NOMO-1 (cell line): ENCODE data around the gene RBMS3.

Experiments
- DNase-seq, 2 experiments: peaks; one replicate each; lab custom pipeline; 2025; ENCODE audit not compliant: unreplicated experiment in 2 of 2; lab: John Stamatoyannopoulos, UW

RBMS3 gene

DNA sequence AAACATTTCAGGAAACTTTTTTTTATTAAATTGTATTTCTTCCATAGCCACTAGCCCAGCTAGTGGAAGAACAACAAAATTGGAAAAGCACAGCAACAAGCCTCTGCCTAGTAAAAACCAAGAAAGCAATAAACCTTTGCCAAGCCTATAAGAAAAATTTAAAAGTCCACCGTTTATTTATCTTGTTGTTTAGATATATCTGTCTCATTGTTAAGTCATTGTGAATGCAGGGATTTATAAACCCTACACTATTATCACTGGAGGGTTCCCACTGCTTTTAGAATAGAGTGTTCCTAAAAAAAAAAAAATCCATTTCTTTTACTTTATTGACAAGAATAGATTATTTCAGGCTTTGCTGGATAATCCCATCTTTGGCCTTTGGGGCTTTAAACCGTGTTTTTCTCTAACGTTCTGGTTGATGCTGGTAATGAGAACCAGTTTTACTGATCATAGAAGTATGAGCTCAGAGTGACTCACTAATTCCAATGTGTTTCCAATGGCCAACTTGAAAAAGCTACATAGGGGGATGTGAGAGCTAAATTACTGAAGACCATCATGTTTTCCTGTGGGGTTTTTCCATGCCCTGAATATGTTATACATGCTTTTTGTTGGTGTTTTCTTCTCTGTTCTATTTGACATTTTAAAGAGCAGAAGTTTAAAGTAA lies 634.1 kb downstream of the RBMS3 start:
- no peak for DNase-seq

- no peak for DNase-seq
Measured at GRCh38 chr3:29919571-29919970, 638.7 kb downstream of the RBMS3 start.

GRCh38 chr3:29922992-29923746 lies 642.3 kb downstream of the RBMS3 start:
- no peak for DNase-seq

GRCh38 chr3:29924783-29925561 lies 644.1 kb downstream of the RBMS3 start:
- DNase-seq, result no peak

DNA sequence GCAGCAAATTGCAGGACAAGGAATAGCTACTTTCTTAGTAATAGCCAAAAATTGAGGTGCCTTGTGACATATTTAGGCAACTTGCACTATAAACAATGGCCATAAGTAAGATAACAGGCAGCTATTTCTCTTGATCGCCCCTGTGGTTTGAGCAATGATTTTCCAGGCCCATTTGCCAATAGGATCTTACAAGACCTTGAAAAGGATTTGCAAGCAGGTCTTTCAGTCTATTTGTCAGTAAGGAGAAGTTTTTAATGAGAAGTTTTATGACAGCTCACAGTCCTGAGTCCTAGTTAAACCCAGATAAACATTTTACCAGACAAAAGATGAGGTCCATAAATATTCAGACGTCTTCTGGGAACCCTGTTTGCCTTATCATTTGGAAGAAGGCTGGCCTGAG lies 645.5 kb downstream of the RBMS3 start:
- no peak for DNase-seq

DNA sequence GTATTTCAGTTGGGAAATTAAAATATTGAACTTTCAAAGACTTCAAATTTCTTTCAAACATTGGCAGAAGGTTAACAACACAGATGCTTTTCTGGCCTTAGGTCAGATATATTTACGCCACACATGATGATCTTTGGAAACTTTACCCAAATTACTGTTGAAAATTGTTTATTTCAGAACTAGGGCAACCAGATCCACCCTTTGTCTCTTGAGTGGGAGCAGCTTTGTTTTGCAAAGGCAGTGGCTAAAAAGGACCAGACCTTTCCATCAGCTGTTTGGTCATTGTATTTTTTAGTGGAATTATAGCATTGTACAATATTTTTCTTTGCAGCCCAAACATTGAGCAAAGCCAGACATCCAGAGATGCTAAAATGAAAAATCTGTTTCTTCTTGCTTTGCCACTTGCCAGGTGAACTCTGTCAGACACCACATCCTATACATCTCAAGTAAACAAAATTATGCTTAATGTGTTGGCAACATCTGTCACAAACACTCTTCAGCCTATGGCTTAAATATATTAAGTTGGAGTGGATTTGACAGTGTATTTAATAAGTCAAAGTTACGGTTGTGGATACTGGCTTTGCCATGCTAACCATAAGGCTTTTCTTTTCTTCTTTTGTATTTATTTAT lies 651.9 kb downstream of the RBMS3 start:
- DNase-seq, result no peak

GRCh38 chr3:29933802-29934490 lies 653.1 kb downstream of the RBMS3 start:
- no peak for DNase-seq

DNA sequence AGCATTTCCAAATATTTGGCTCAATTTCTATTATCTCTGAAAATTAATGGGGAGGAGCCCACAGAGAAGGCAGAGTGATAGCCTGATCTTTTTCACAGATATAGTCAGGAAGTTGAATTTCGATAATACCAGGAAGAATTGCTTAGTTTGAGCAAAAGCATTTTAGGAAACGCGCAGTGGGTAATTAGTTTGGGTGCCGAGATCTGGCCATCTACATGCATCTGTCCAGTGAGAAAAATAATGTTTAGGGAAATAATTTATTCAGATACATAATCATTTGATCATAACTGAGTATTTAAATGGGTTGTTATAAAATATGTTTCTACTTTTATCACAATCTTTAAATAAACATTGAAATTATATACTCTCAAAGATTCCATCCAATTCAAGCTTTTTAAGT lies 653.9 kb downstream of the RBMS3 start:
- DNase-seq, result no peak

DNA sequence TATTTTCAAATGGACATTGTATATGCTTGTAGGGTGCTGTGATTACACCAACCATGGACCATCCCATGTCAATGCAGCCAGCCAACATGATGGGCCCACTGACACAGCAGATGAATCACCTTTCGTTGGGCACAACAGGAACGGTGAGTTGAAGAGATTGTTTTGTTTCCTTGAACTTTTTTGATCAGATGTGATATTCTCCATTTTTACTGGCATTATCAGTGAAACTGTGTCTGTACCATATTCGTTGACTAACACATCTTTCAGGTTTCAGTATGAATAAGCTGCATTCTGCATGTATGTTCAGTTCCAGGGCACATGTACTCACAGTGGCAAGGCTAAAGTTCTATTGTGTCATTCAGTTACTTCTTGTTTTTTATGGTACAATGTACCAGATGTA lies 655.2 kb downstream of the RBMS3 start:
- no peak for DNase-seq

DNA sequence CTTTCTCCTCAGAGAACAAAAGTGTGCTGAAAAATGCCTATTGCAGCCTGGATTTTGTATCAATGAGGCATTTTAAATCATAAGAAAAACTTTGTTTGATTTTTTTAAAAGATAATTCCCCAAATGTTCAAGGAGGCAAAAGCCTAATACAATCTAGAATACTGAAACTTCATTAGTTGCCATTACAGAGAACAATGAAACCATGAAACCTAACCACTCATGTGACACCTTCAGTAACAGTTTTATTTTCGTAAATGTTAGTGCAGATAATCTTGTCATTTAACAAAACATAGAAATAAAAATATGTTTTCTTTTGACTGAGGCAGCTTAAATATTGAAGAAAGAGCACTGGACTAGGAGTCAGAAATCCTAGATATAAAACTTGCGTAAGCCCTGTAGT lies 655.9 kb downstream of the RBMS3 start:
- no peak for DNase-seq

GRCh38 chr3:29937185-29937584 lies 656.3 kb downstream of the RBMS3 start:
- no peak for DNase-seq

GRCh38 chr3:29940759-29941323 lies 660.0 kb downstream of the RBMS3 start:
- DNase-seq, result no peak

DNA sequence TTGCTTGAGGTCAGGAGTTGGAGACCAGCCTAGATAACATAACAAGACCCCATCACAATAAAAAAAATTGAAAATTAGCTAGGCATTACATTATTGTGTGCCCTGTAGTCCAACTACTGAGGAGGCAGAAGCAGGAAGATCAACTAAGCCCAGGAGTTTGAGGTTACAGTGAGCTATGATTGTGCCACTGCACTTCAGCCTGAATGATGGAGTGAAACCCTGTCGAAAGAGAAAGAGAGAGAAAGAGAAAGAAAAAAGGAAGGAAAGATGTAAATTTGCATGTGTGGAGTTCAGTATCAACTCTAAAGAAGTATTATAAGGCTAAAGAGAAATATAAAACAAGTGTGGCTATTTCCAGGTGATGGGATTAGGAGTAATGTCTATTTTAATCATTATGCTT lies 661.4 kb downstream of the RBMS3 start:
- DNase-seq, result no peak

GRCh38 chr3:29949131-29949530 lies 668.3 kb downstream of the RBMS3 start:
- no peak for DNase-seq

DNA sequence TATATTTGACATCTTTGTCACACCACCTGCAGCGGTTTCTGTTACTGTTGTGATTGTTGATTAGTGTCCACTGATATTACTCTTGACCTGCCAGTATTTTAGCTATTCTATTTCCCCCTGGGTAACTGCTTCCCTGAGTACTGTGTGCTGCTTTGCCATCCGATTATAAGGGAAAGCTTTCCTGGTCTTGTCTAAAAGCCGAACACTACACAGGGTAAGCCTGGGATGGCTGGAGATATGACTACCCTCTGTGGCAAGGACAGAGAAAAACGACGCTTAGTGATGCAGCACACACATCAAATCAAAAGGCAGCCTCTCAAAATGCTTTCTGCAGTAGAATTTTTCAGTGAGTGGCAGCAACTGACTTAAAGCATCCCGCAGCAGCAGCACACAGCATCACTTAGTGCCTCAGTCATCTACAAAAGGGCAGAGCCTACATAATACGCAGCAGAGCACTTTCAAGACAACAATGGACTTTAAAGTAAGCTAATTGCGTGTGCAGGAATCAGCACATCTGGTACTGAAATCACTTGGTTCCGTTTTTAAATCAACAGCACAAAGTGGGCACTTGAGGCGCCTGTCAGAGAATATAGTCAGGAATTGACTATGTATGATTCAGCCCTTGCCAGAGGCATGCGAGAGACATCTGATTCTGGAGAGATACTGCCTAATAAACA lies 669.2 kb downstream of the RBMS3 start:
- no peak for DNase-seq

DNA sequence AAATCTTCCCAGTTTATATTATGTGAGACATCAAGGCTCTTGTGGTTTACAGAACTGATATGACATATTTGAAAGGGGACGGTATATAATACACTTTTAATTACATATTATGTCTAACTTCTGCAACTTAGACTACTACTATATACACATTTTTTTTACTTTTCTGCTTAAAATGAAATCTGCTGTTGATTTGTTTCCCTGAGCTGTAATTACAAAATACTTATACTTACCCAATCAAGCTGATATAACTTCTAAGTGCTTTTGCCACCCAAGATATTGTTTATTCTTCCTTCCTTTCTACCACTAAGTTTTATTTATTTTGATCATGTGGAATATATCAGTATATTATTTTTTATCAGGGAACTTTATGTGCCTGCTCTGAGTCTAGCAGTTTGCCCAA lies 671.6 kb downstream of the RBMS3 start:
- DNase-seq, result no peak

DNA sequence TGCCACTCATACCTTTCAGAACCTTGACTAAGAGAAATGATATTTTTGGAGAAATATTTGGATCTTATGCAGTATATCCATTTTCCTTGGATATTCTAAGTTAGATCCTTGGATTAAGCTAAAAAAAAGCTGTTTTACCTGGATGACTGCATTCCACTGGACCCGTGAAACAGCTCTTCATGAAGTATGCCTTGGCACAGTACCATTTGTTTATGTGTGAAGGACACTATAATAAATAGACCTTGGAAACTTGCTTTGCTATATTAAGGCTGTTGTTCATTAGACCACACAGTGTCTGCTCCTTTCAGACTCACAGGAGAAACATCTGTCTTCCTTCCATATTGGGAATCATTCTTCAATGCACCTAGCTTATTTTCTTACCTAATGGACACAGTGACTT lies 674.5 kb downstream of the RBMS3 start:
- no peak for DNase-seq

DNA sequence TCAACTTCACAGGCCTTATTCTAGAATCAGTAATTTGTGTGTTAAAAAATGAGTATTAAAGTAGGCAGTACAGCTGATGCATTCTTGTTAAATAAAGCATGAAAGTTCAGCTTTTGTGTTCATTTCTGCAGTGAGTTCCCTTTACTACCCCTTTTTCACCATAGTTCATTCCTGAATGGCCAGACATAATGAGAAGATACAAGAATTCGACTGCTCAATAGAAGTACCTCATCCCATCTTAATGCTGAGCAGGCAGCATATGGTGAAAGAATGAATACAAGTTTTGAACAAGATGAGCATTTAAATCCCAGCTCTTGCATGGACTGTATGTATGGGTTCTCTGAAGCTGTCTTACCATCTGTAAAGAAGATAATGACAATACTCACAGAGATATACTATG lies 677.9 kb downstream of the RBMS3 start:
- DNase-seq, result no peak

- no peak for DNase-seq
Measured at GRCh38 chr3:29971895-29972294, 691.0 kb downstream of the RBMS3 start.
